Natural killer cell (primary cell): ENCODE results near the gene LRAT. TPM values are rescaled to one million over a fixed set of nuclear protein-coding genes. Genes with fewer than 3 reads are reported as not detected.

Experiments used
- ATAC-seq, 3 donors: fragments of 150-1000 bp in 2 of 3; fragments of 200-7000 bp in 1 of 3; cut with Tn5 transposase; 1 replicate in 1 of 3; 2 replicates in 2 of 3; pipeline ENCODE4 v1.10.0; 2021; ENCODE audit warnings: mild to moderate bottlenecking in 2 of 3, moderate library complexity in 2 of 3
- DNase-seq, 2 donors: peaks; one replicate each; pipeline versions ENCODE4 v3.0.0 to v3.0.0-alpha.2; 2013 to 2021; ENCODE audit warnings: mixed read lengths in 1 of 2
- H3K27ac ChIP-seq: one replicate; pipeline ENCODE4 v1.5.1; 2013; ENCODE audit warnings: mild to moderate bottlenecking, low read length
- H3K27me3 ChIP-seq: one replicate; pipeline ENCODE4 v1.6.1; 2013; ENCODE audit warnings: low read length; ENCODE audit not compliant: control insufficient read depth, insufficient read depth
- H3K36me3 ChIP-seq: one replicate; pipeline ENCODE4 v1.6.1; 2013; ENCODE audit warnings: low read length; ENCODE audit not compliant: control insufficient read depth, insufficient read depth
- H3K4me1 ChIP-seq: one replicate; pipeline ENCODE4 v1.6.1; 2013; ENCODE audit warnings: low read length; ENCODE audit not compliant: control insufficient read depth, insufficient read depth
- H3K4me3 ChIP-seq: one replicate; pipeline ENCODE4 v1.5.1; 2013; ENCODE audit warnings: low read length
- H3K9me3 ChIP-seq: one replicate; pipeline ENCODE4 v1.6.1; 2013; ENCODE audit warnings: low read length; ENCODE audit not compliant: control insufficient read depth, insufficient read depth
- H3K27ac Mint-ChIP-seq, 2 donors: one replicate each; pipeline ENCODE4 v1.8.0; 2022; ENCODE audit warnings: mild to moderate bottlenecking in 2 of 2, mixed read lengths in 2 of 2, moderate library complexity in 1 of 2
- H3K27me3 Mint-ChIP-seq, 2 donors: one replicate each; pipeline ENCODE4 v1.8.0; 2022; ENCODE audit warnings: low read depth in 2 of 2, mixed read lengths in 2 of 2
- H3K36me3 Mint-ChIP-seq: one replicate; pipeline ENCODE4 v1.8.0; 2022; ENCODE audit warnings: mixed read lengths
- H3K4me1 Mint-ChIP-seq, 2 donors: one replicate each; pipeline ENCODE4 v1.8.0; 2022; ENCODE audit warnings: mixed read lengths in 2 of 2
- H3K4me3 Mint-ChIP-seq: one replicate; pipeline ENCODE4 v1.8.0; 2022; ENCODE audit warnings: mild to moderate bottlenecking, moderate library complexity, mixed read lengths
- H3K9me3 Mint-ChIP-seq, 2 donors: one replicate each; pipeline ENCODE4 v1.8.0; 2022; ENCODE audit warnings: mixed read lengths in 2 of 2
- CTCF ChIP-seq: fragments of 200-600 bp; IDR thresholded peaks from one replicate; pipeline ENCODE4 v1.8.0; 2022; ENCODE audit warnings: antibody characterized with exemption
- WGBS: methylation state at CpG from one replicate; pipeline ENCODE4 v1.1.7; 2013; ENCODE audit warnings: missing lambda C conversion rate; ENCODE audit not compliant: insufficient coverage; 5-methylcytosine and 5-hydroxymethylcytosine counted together
- intact Hi-C: fragments of 100-400 bp; cut with micrococcal nuclease; formaldehyde crosslinking; loops from one replicate; pipeline ENCODE4 v1.14.2; 2022
- total RNA-seq, 4 donors: library from RNA; stranded (reverse); fragments of 120-200 nt in 1 of 4; gene quantifications; one replicate each; pipeline versions ENCODE4 v1.2.3 to v1.2.4, GENCODE V29; 2013 to 2022

Gene LRAT
- total RNA-seq, 3 donors from 2014 or later (not counting 1 experiment from before 2014, with no cell fraction given) = not detected

GRCh38 chr4:154781126-154781982, 37.6 kb downstream of the LRAT start, which contains the start of gene RBM46:
Gene RBM46, plus strand, starts transcription at chr4:154781272. Its CDS starts 15,481 bp downstream, at chr4:154796753.
- H3K9me3 Mint-ChIP-seq = peaks cover 4 to 7% of the 10 kb centered on the region in 2 donors

DNA sequence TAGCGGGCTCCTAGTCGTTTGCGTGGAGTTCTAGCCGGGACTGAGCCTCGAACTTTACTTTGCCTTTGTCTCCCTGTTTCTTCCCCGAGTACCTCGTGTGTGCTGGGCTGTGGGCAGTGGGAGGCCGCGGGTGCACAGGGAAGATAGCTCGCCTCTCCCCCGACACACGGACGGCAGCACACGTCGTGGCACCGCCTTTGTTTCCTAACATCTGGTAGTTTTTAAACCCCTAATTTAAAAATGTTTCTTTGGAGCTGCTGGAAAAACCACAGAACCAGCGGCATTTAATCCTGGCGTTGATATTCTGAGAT, 38.1 kb downstream of the LRAT start:
- ATAC-seq = no peak

More at GRCh38 chr4:154781126-154781982, 37.6 kb downstream of the LRAT start, which contains the start of gene RBM46:
- no peaks in the 10 kb centered on the region for H3K36me3 Mint-ChIP-seq
- H3K4me1 Mint-ChIP-seq = no peaks in the 10 kb centered on the region
- no peak for TF ChIP-seq CTCF
- Histone ChIP-seq H3K9me3 (no peaks in the 10 kb centered on the region), H3K4me3 (no peak within 1 kb of the TSS), H3K27ac (no peak within 1 kb of the TSS), H3K36me3 (no peaks in the 10 kb centered on the region), H3K4me1 (no peaks in the 10 kb centered on the region), H3K27me3 (no peaks in the 10 kb centered on the region)
- H3K4me3 Mint-ChIP-seq = no peak within 1 kb of the TSS
- intact Hi-C loops = no loop called here
- H3K27me3 Mint-ChIP-seq = peaks cover 0 to 10% of the 10 kb centered on the region in 2 donors
- 82% methylated on average over 76 of the region's 76 CpGs for WGBS
- no peak for DNase-seq
- no peak within 1 kb of the TSS for H3K27ac Mint-ChIP-seq
- ATAC-seq = no peak

More for the DNA sequence above, 38.1 kb downstream of the LRAT start:
- Histone ChIP-seq H3K27ac (no peak overlapping the region), H3K27me3 (no peaks in the 10 kb centered on the region), H3K36me3 (no peaks in the 10 kb centered on the region), H3K4me3 (no peak overlapping the region), H3K4me1 (no peaks in the 10 kb centered on the region), H3K9me3 (no peaks in the 10 kb centered on the region)
- Mint-ChIP-seq H3K4me1 (no peaks in the 10 kb centered on the region), H3K36me3 (no peaks in the 10 kb centered on the region), H3K27ac (no peak overlapping the region), H3K4me3 (no peak overlapping the region), H3K27me3 (peaks cover 0 to 10% of the 10 kb centered on the region in 2 donors), H3K9me3 (peaks cover 2 to 5% of the 10 kb centered on the region in 2 donors)
- 87% methylated on average over 18 of the region's 18 CpGs for WGBS
- intact Hi-C loops = no loop called here
- no peak for DNase-seq
- no peak for TF ChIP-seq CTCF

Other genes starting within 250 kb of the LRAT start
- gene PLRG1, start 193.6 kb upstream of the LRAT start, total RNA-seq = 10 to 100 TPM; 46.1 to 62.3 (median 54.6) TPM
- gene FGB, start 181.0 kb upstream of the LRAT start, total RNA-seq = not detected
- gene FGA, start 153.3 kb upstream of the LRAT start, total RNA-seq = not detected
- not detected for gene FGG, start 131.3 kb upstream of the LRAT start, total RNA-seq
- gene RBM46, start 37.3 kb downstream of the LRAT start, total RNA-seq = not detected